Mesenchymal stem cell (in vitro differentiated cells and primary cell): Measurements from ENCODE around the gene ATOH1.

Source experiments
- DNase-seq: peaks from one replicate; pipeline ENCODE4 v3.0.0-alpha.2; 2013
- H2AFZ ChIP-seq: one replicate; pipeline ENCODE4 v1.6.1; 2013; ENCODE audit warnings: low read depth, mild to moderate bottlenecking, control low read depth, inconsistent platforms, low read length, moderate library complexity
- H2AK5ac ChIP-seq: 2 replicates; pipeline ENCODE4 v1.6.1; 2013; ENCODE audit warnings: low read length, moderate library complexity, mild to moderate bottlenecking, inconsistent platforms; ENCODE audit not compliant: severe bottlenecking
- H2BK120ac ChIP-seq: one replicate; pipeline ENCODE4 v1.6.1; 2013; ENCODE audit warnings: low read depth, mild to moderate bottlenecking, inconsistent platforms, low read length, moderate library complexity
- H2BK12ac ChIP-seq, 2 experiments: one replicate each; pipeline ENCODE4 v1.6.1; 2013; ENCODE audit warnings: inconsistent platforms in 2 of 2, low read length in 2 of 2, mild to moderate bottlenecking in 2 of 2, moderate library complexity in 2 of 2, control low read depth in 1 of 2
- H2BK15ac ChIP-seq: one replicate; pipeline ENCODE4 v1.6.1; 2013; ENCODE audit warnings: mild to moderate bottlenecking, low read depth, inconsistent platforms; ENCODE audit not compliant: poor library complexity, severe bottlenecking
- H2BK5ac ChIP-seq: 2 replicates; pipeline ENCODE4 v1.6.1; 2013; ENCODE audit warnings: low read depth, mild to moderate bottlenecking, low read length, control low read depth, inconsistent platforms; ENCODE audit not compliant: poor library complexity, severe bottlenecking
- H3K14ac ChIP-seq, 2 experiments: one replicate each; pipeline ENCODE4 v1.6.1; 2013; ENCODE audit warnings: inconsistent platforms in 2 of 2, low read length in 2 of 2, control low read depth in 1 of 2, mild to moderate bottlenecking in 1 of 2, moderate library complexity in 1 of 2
- H3K18ac ChIP-seq, 2 experiments: one replicate each; pipeline ENCODE4 v1.6.1; 2013; ENCODE audit warnings: inconsistent platforms in 2 of 2, low read length in 2 of 2, control low read depth in 1 of 2, low read depth in 1 of 2, mild to moderate bottlenecking in 1 of 2
- H3K23ac ChIP-seq, 2 experiments: one replicate each; pipeline ENCODE4 v1.6.1; 2013; ENCODE audit warnings: inconsistent platforms in 2 of 2, low read length in 2 of 2, mild to moderate bottlenecking in 2 of 2, moderate library complexity in 2 of 2, control low read depth in 1 of 2
- H3K27ac ChIP-seq: 2 replicates; pipeline ENCODE4 v1.5.1; 2013; ENCODE audit warnings: mild to moderate bottlenecking, moderate library complexity, low read length, control low read depth, inconsistent platforms; ENCODE audit not compliant: poor library complexity, severe bottlenecking
- H3K27me3 ChIP-seq, 2 experiments: 2 replicates each; pipeline versions ENCODE4 v1.6.1 to v1.7.0; 2013; ENCODE audit warnings: low read length in 2 of 2, mild to moderate bottlenecking in 2 of 2, moderate library complexity in 2 of 2, control low read depth in 1 of 2, inconsistent platforms in 1 of 2; ENCODE audit not compliant: control insufficient read depth in 1 of 2, insufficient read depth in 1 of 2
- H3K36me3 ChIP-seq, 2 experiments: 2 replicates each; pipeline versions ENCODE4 v1.6.1 to v1.7.0; 2013; ENCODE audit warnings: low read length in 2 of 2, control low read depth in 1 of 2, inconsistent platforms in 1 of 2, low read depth in 1 of 2, mild to moderate bottlenecking in 1 of 2; ENCODE audit not compliant: insufficient read depth in 2 of 2, control insufficient read depth in 1 of 2
- H3K4ac ChIP-seq, 2 experiments: one replicate each; pipeline ENCODE4 v1.6.1; 2013; ENCODE audit warnings: inconsistent platforms in 2 of 2, low read length in 2 of 2, mild to moderate bottlenecking in 2 of 2, moderate library complexity in 2 of 2, control low read depth in 1 of 2, low read depth in 1 of 2
- H3K4me1 ChIP-seq: 2 replicates; pipeline ENCODE4 v1.6.1; 2013; ENCODE audit warnings: low read depth, low read length, control low read depth; ENCODE audit not compliant: control insufficient read depth, insufficient read depth
- H3K4me2 ChIP-seq: 2 replicates; pipeline ENCODE4 v1.6.1; 2013; ENCODE audit warnings: low read length, mild to moderate bottlenecking, inconsistent platforms; ENCODE audit not compliant: poor library complexity, severe bottlenecking
- H3K4me3 ChIP-seq, 2 experiments: 2 replicates each; pipeline versions ENCODE4 v1.5.1 to v1.7.0; 2013; ENCODE audit warnings: low read length in 2 of 2, mild to moderate bottlenecking in 2 of 2, control low read depth in 1 of 2, low read depth in 1 of 2; ENCODE audit not compliant: insufficient read depth in 1 of 2
- H3K79me1 ChIP-seq: replicated peaks from 2 replicates; pipeline ENCODE4 v1.6.1; 2013; ENCODE audit warnings: mild to moderate bottlenecking, control low read depth, low read length, inconsistent platforms; ENCODE audit not compliant: poor library complexity, severe bottlenecking
- H3K9ac ChIP-seq: 2 replicates; pipeline ENCODE4 v1.7.0; 2013; ENCODE audit warnings: mild to moderate bottlenecking, low read length, moderate library complexity
- H3K9me3 ChIP-seq: 2 replicates; pipeline ENCODE4 v1.7.0; 2013; ENCODE audit warnings: mild to moderate bottlenecking, low read length; ENCODE audit not compliant: control insufficient read depth
- H4K8ac ChIP-seq: one replicate; pipeline ENCODE4 v1.6.1; 2013; ENCODE audit warnings: inconsistent platforms, mild to moderate bottlenecking, low read length, moderate library complexity
- H4K91ac ChIP-seq: one replicate; pipeline ENCODE4 v1.6.1; 2013; ENCODE audit warnings: mild to moderate bottlenecking, low read length, inconsistent platforms
- WGBS: methylation state at CpG from one replicate; pipeline ENCODE4 v1.1.7; 2013; ENCODE audit warnings: mixed read lengths; 5-methylcytosine and 5-hydroxymethylcytosine counted together

Gene ATOH1

GRCh38 chr4:93829820-93830687, 1.5 kb downstream of the ATOH1 start:
- no peaks in the 10 kb centered on the region for H3K79me1 ChIP-seq
- no peak overlapping the region for H2BK120ac ChIP-seq
- H3K4me3 ChIP-seq, result no peak overlapping the region
- H3K9ac ChIP-seq, result no peak overlapping the region
- no peak overlapping the region for H4K8ac ChIP-seq
- no peak overlapping the region for H2BK5ac ChIP-seq
- peaks cover 33% of the 10 kb centered on the region for H3K4me1 ChIP-seq
- 5% methylated on average over 35 of the region's 40 CpGs for WGBS
- peaks cover 0 to 3% of the 10 kb centered on the region in 2 experiments for H3K36me3 ChIP-seq
- DNase-seq, result no peak
- no peak overlapping the region for H3K27ac ChIP-seq
- H3K4ac ChIP-seq, result no peak overlapping the region
- peaks cover 2% of the 10 kb centered on the region for H3K9me3 ChIP-seq
- no peak overlapping the region for H4K91ac ChIP-seq
- no peak overlapping the region for H3K18ac ChIP-seq
- no peak overlapping the region for H2BK12ac ChIP-seq
- H2AFZ ChIP-seq, result no peak overlapping the region
- H3K4me2 ChIP-seq, result peak overlapping the region; percentile 98
- no peak overlapping the region for H3K14ac ChIP-seq
- no peak overlapping the region for H2AK5ac ChIP-seq
- H2BK15ac ChIP-seq, result no peak overlapping the region
- H3K23ac ChIP-seq, result no peak overlapping the region
- H3K27me3 ChIP-seq, result peaks cover 75 to 98% of the 10 kb centered on the region in 2 experiments

- H2AK5ac ChIP-seq, result no peak overlapping the region
- H2BK15ac ChIP-seq, result no peak overlapping the region
- H3K4me2 ChIP-seq, result no peak overlapping the region
- no peak overlapping the region for H2BK120ac ChIP-seq
- H2BK12ac ChIP-seq, result no peak overlapping the region
- H3K4me1 ChIP-seq, result peaks cover 34% of the 10 kb centered on the region
- no peak overlapping the region for H3K14ac ChIP-seq
- no peak overlapping the region for H3K23ac ChIP-seq
- H3K4me3 ChIP-seq, result no peak overlapping the region
- peaks cover 2% of the 10 kb centered on the region for H3K9me3 ChIP-seq
- H3K36me3 ChIP-seq, result peaks cover 0 to 3% of the 10 kb centered on the region in 2 experiments
- no peak overlapping the region for H4K8ac ChIP-seq
- no peak overlapping the region for H4K91ac ChIP-seq
- no peak overlapping the region for H3K27ac ChIP-seq
- H3K27me3 ChIP-seq, result peaks cover 66 to 90% of the 10 kb centered on the region in 2 experiments
- DNase-seq, result no peak
- H3K9ac ChIP-seq, result no peak overlapping the region
- no peak overlapping the region for H2AFZ ChIP-seq
- WGBS, result 7% methylated on average over 23 of the region's 25 CpGs
- H3K79me1 ChIP-seq, result no peaks in the 10 kb centered on the region
- no peak overlapping the region for H3K18ac ChIP-seq
- H2BK5ac ChIP-seq, result no peak overlapping the region
- no peak overlapping the region for H3K4ac ChIP-seq
Measured at GRCh38 chr4:93831716-93832496, 3.4 kb downstream of the ATOH1 start.

DNA sequence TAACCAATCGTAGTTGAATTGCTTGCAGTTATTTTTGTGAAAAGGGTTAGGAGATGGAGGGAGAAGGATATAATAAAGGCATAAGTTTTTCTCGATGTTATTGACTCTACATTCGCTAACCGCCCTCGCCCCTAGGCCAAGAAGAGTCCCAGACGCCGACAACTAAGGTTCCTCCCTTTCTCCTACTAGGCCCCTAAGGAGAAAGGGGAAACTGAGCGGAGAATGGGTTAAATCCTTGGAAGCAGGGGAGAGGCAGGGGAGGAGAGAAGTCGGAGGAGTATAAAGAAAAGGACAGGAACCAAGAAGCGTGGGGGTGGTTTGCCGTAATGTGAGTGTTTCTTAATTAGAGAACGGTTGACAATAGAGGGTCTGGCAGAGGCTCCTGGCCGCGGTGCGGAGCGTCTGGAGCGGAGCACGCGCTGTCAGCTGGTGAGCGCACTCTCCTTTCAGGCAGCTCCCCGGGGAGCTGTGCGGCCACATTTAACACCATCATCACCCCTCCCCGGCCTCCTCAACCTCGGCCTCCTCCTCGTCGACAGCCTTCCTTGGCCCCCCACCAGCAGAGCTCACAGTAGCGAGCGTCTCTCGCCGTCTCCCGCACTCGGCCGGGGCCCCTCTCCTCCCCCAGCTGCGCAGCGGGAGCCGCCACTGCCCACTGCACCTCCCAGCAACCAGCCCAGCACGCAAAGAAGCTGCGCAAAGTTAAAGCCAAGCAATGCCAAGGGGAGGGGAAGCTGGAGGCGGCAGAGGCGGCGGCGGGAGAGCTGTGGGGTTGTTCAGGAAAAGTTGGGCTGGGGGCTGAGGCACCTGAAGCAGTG, 5.9 kb downstream of the ATOH1 start:
- Histone ChIP-seq H4K8ac (no peak overlapping the region), H3K4me1 (peaks cover 16% of the 10 kb centered on the region), H3K9ac (no peak overlapping the region), H2AK5ac (no peak overlapping the region), H2AFZ (no peak overlapping the region), H3K4me3 (peak overlapping the region; percentile 47 to 53), H2BK120ac (no peak overlapping the region), H3K4me2 (peak overlapping the region; percentile 82), H3K79me1 (no peaks in the 10 kb centered on the region), H2BK12ac (no peak overlapping the region), H2BK5ac (peak overlapping the region; percentile 33), H3K18ac (no peak overlapping the region), H3K27ac (no peak overlapping the region), H4K91ac (no peak overlapping the region), H3K14ac (peak overlapping the region in 1 of 2 experiments; percentile 39), H3K27me3 (peaks cover 40 to 64% of the 10 kb centered on the region in 2 experiments), H3K4ac (no peak overlapping the region), H3K23ac (peak overlapping the region in 1 of 2 experiments; percentile 40), H2BK15ac (no peak overlapping the region), H3K9me3 (peaks cover 2% of the 10 kb centered on the region), H3K36me3 (no peaks in the 10 kb centered on the region)
- WGBS, result 3% methylated on average over 31 of the region's 42 CpGs
- DNase-seq, result no peak
